ENCODE results near the gene THOC7.
A peak's percentile ranks its signal among the peaks of the same experiment; 100 is the strongest.

Gene THOC7

GRCh38 chr3:63864008-63864964 is 681 bp upstream of the THOC7 start:
- Histone ChIP-seq H3K36me3 (ENCODE audit: control insufficient read depth, insufficient read depth, low read length) (no peaks in the 10 kb centered on the region), H3K27ac (ENCODE audit: insufficient read depth, low read length, poor library complexity, severe bottlenecking) (peak overlapping the region; percentile 63)

DNA sequence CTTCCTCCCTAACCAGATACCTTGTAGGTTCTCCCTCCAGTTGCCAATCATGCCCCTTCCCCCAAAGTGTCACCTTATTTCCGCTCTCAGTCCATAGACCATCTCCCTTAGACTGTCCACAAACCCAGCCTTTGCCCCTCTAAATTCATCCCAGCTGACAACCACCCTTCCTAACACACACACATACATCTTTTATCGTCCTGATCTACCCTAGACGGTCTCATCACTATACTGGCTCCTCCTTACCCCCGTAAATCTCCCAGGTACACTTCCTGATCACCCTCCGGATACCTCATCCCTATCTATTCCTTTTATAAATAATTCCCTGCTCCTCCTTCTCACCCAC is 828 bp downstream of the THOC7 start:
- H3K9me3 ChIP-seq (ENCODE audit: control insufficient read depth, low read length), result no peaks in the 10 kb centered on the region
- no peaks in the 10 kb centered on the region for H3K36me3 ChIP-seq (ENCODE audit: control insufficient read depth, insufficient read depth, low read length)
- peak overlapping the region; percentile 71 for H3K27ac ChIP-seq (ENCODE audit: insufficient read depth, low read length, poor library complexity, severe bottlenecking)
- H3K27me3 ChIP-seq (replicated peaks; ENCODE audit: control insufficient read depth, insufficient read depth, low read length, poor library complexity, severe bottlenecking), result no peaks in the 10 kb centered on the region
- no peak for DNase-seq
- H3K4me1 ChIP-seq (ENCODE audit: control insufficient read depth, insufficient read depth, low read length, poor library complexity, severe bottlenecking), result peaks cover 10% of the 10 kb centered on the region
- peak overlapping the region; percentile 82 for H3K4me3 ChIP-seq (ENCODE audit: insufficient read depth, low read depth, low read length, poor library complexity, severe bottlenecking)

More at GRCh38 chr3:63864008-63864964, 681 bp upstream of the THOC7 start:
- peak overlapping the region; percentile 85 for H3K4me3 ChIP-seq (ENCODE audit: insufficient read depth, low read depth, low read length, poor library complexity, severe bottlenecking)
- peaks cover 10% of the 10 kb centered on the region for H3K4me1 ChIP-seq (ENCODE audit: control insufficient read depth, insufficient read depth, low read length, poor library complexity, severe bottlenecking)
- peak; percentile 24 to 37 (median 34) for DNase-seq
- no peaks in the 10 kb centered on the region for H3K9me3 ChIP-seq (ENCODE audit: control insufficient read depth, low read length)
- H3K27me3 ChIP-seq (replicated peaks; ENCODE audit: control insufficient read depth, insufficient read depth, low read length, poor library complexity, severe bottlenecking), result no peaks in the 10 kb centered on the region

DNA sequence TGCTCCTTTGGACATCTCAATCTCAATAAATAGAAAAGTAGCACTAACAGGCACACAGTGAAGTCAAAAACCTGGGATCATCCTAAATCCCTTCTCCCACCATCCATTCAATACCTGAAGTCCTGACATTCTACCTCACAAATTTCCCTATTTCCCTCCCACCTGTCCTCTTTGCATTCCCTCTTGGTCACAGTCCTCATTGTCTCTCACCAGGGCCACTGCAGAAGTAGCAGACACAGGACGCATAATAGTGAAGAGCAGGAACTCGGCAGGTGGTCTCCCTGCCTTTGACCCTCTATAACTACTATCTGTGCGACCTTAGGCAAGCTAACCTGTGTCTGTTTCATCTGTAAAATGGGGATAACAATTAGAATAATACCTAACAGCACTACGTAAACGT is 2.3 kb downstream of the THOC7 start:
- Histone ChIP-seq H3K27me3 (replicated peaks; ENCODE audit: control insufficient read depth, insufficient read depth, low read length, poor library complexity, severe bottlenecking) (no peaks in the 10 kb centered on the region), H3K9me3 (ENCODE audit: control insufficient read depth, low read length) (no peaks in the 10 kb centered on the region), H3K36me3 (ENCODE audit: control insufficient read depth, insufficient read depth, low read length) (no peaks in the 10 kb centered on the region), H3K4me3 (ENCODE audit: insufficient read depth, low read depth, low read length, poor library complexity, severe bottlenecking) (no peak overlapping the region), H3K27ac (ENCODE audit: insufficient read depth, low read length, poor library complexity, severe bottlenecking) (no peak overlapping the region), H3K4me1 (ENCODE audit: control insufficient read depth, insufficient read depth, low read length, poor library complexity, severe bottlenecking) (peaks cover 10% of the 10 kb centered on the region)
- no peak for DNase-seq

- Histone ChIP-seq H3K36me3 (ENCODE audit: control insufficient read depth, insufficient read depth, low read length) (no peaks in the 10 kb centered on the region), H3K27ac (ENCODE audit: insufficient read depth, low read length, poor library complexity, severe bottlenecking) (no peak overlapping the region), H3K9me3 (ENCODE audit: control insufficient read depth, low read length) (no peaks in the 10 kb centered on the region), H3K4me1 (ENCODE audit: control insufficient read depth, insufficient read depth, low read length, poor library complexity, severe bottlenecking) (peaks cover 10% of the 10 kb centered on the region), H3K4me3 (ENCODE audit: insufficient read depth, low read depth, low read length, poor library complexity, severe bottlenecking) (no peak overlapping the region), H3K27me3 (replicated peaks; ENCODE audit: control insufficient read depth, insufficient read depth, low read length, poor library complexity, severe bottlenecking) (no peaks in the 10 kb centered on the region)
- DNase-seq, result no peak
Observed at GRCh38 chr3:63860776-63861175, 2.8 kb downstream of the THOC7 start.

DNA sequence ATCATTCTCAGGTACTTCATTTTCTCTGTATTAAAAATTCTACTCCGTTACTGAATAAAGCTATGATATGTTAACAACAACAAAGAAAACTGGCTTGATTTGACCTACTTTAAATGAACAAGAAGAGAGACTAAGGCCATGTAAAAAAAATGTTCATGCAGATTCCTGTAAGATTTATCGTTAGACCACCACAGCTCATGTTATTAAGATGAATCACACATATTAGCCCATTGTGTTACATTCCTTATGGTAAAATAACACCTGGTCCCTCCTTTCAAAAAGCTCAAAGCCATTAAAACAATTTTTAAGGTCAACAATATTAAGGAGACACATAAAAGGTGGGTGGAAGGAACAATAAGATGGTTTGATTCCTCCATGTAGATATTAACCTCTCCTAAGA is 6.3 kb downstream of the THOC7 start:
- Histone ChIP-seq H3K9me3 (ENCODE audit: control insufficient read depth, low read length) (no peaks in the 10 kb centered on the region), H3K27me3 (replicated peaks; ENCODE audit: control insufficient read depth, insufficient read depth, low read length, poor library complexity, severe bottlenecking) (no peaks in the 10 kb centered on the region), H3K27ac (ENCODE audit: insufficient read depth, low read length, poor library complexity, severe bottlenecking) (no peak overlapping the region), H3K4me1 (ENCODE audit: control insufficient read depth, insufficient read depth, low read length, poor library complexity, severe bottlenecking) (no peaks in the 10 kb centered on the region), H3K36me3 (ENCODE audit: control insufficient read depth, insufficient read depth, low read length) (no peaks in the 10 kb centered on the region), H3K4me3 (ENCODE audit: insufficient read depth, low read depth, low read length, poor library complexity, severe bottlenecking) (no peak overlapping the region)
- DNase-seq, result no peak

GRCh38 chr3:63855333-63855940 is 8.2 kb downstream of the THOC7 start:
- Histone ChIP-seq H3K4me1 (ENCODE audit: control insufficient read depth, insufficient read depth, low read length, poor library complexity, severe bottlenecking) (no peaks in the 10 kb centered on the region), H3K27ac (ENCODE audit: insufficient read depth, low read length, poor library complexity, severe bottlenecking) (no peak overlapping the region), H3K4me3 (ENCODE audit: insufficient read depth, low read depth, low read length, poor library complexity, severe bottlenecking) (no peak overlapping the region), H3K36me3 (ENCODE audit: control insufficient read depth, insufficient read depth, low read length) (no peaks in the 10 kb centered on the region), H3K9me3 (ENCODE audit: control insufficient read depth, low read length) (no peaks in the 10 kb centered on the region), H3K27me3 (replicated peaks; ENCODE audit: control insufficient read depth, insufficient read depth, low read length, poor library complexity, severe bottlenecking) (no peaks in the 10 kb centered on the region)
- no peak for DNase-seq

DNA sequence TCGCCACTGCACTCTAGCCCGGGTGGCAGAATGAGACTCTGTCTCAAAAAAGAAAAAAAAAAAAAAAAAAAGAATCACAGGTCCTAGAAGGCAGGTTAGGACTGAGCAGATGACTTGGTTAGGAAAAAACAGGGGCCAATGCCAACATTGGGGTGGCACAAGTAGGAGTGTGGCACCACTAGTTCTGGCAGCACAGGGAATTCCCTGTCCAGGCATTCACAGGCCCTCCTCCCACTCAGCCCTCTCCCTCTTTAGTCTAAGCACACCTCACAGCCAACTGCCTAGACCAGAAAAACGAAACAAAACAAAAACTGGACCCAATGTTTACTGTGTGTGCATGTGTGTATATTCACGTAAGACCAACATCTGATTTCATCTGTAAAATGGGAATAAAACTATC is 10.5 kb downstream of the THOC7 start:
- DNase-seq, result no peak

DNA sequence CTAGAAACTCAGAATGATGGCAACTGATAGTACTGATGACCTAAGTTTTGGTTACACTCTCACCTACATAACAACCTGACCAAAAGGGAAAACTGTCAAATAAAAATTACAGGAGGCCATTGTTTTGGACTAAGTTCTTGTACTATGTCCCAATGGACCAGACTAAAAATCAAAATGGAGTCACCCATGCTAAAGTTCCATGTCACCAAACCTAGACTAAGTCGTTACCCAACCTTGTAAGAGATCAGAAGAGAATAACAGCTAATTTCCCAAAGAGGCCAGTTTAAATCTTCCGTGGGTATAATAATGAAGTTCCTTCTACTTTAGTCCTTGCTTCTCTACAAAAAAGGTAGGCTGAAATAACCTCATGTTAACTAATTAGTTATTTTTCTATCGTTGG is 12.3 kb downstream of the THOC7 start:
- no peak for DNase-seq
- Histone ChIP-seq H3K27me3 (replicated peaks; ENCODE audit: control insufficient read depth, insufficient read depth, low read length, poor library complexity, severe bottlenecking) (no peaks in the 10 kb centered on the region), H3K27ac (ENCODE audit: insufficient read depth, low read length, poor library complexity, severe bottlenecking) (no peak overlapping the region), H3K4me3 (ENCODE audit: insufficient read depth, low read depth, low read length, poor library complexity, severe bottlenecking) (no peak overlapping the region), H3K36me3 (ENCODE audit: control insufficient read depth, insufficient read depth, low read length) (no peaks in the 10 kb centered on the region), H3K4me1 (ENCODE audit: control insufficient read depth, insufficient read depth, low read length, poor library complexity, severe bottlenecking) (no peaks in the 10 kb centered on the region), H3K9me3 (ENCODE audit: control insufficient read depth, low read length) (no peaks in the 10 kb centered on the region)

More for the DNA sequence above, 10.5 kb downstream of the THOC7 start:
- H3K27me3 ChIP-seq (replicated peaks; ENCODE audit: control insufficient read depth, insufficient read depth, low read length, poor library complexity, severe bottlenecking), result no peaks in the 10 kb centered on the region
- H3K9me3 ChIP-seq (ENCODE audit: control insufficient read depth, low read length), result no peaks in the 10 kb centered on the region
- no peaks in the 10 kb centered on the region for H3K36me3 ChIP-seq (ENCODE audit: control insufficient read depth, insufficient read depth, low read length)
- no peak overlapping the region for H3K27ac ChIP-seq (ENCODE audit: insufficient read depth, low read length, poor library complexity, severe bottlenecking)
- H3K4me3 ChIP-seq (ENCODE audit: insufficient read depth, low read depth, low read length, poor library complexity, severe bottlenecking), result no peak overlapping the region
- no peaks in the 10 kb centered on the region for H3K4me1 ChIP-seq (ENCODE audit: control insufficient read depth, insufficient read depth, low read length, poor library complexity, severe bottlenecking)

DNA sequence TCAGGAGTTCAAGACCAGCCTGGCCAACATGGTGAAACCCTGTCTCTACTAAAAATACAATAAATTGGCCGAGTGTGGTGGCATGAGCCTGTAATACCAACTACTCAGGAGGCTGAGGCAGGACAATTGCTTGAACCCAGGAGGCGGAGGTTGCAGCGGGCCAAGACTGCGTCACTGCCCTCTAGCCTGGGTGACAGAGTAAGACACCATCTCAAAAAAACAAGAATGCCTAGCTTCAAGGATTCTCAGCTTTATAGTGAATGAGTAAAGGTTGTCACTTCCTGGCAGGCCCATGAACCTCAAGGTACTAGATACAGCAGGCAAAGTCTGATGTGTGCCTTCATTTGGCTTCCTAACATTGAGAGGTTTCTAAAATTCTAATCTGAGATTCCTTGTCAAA is 14.4 kb downstream of the THOC7 start:
- H3K4me1 ChIP-seq (ENCODE audit: control insufficient read depth, insufficient read depth, low read length, poor library complexity, severe bottlenecking), result no peaks in the 10 kb centered on the region
- no peaks in the 10 kb centered on the region for H3K36me3 ChIP-seq (ENCODE audit: control insufficient read depth, insufficient read depth, low read length)
- DNase-seq, result no peak
- H3K27ac ChIP-seq (ENCODE audit: insufficient read depth, low read length, poor library complexity, severe bottlenecking), result no peak overlapping the region
- H3K27me3 ChIP-seq (replicated peaks; ENCODE audit: control insufficient read depth, insufficient read depth, low read length, poor library complexity, severe bottlenecking), result no peaks in the 10 kb centered on the region
- no peak overlapping the region for H3K4me3 ChIP-seq (ENCODE audit: insufficient read depth, low read depth, low read length, poor library complexity, severe bottlenecking)
- no peaks in the 10 kb centered on the region for H3K9me3 ChIP-seq (ENCODE audit: control insufficient read depth, low read length)

DNA sequence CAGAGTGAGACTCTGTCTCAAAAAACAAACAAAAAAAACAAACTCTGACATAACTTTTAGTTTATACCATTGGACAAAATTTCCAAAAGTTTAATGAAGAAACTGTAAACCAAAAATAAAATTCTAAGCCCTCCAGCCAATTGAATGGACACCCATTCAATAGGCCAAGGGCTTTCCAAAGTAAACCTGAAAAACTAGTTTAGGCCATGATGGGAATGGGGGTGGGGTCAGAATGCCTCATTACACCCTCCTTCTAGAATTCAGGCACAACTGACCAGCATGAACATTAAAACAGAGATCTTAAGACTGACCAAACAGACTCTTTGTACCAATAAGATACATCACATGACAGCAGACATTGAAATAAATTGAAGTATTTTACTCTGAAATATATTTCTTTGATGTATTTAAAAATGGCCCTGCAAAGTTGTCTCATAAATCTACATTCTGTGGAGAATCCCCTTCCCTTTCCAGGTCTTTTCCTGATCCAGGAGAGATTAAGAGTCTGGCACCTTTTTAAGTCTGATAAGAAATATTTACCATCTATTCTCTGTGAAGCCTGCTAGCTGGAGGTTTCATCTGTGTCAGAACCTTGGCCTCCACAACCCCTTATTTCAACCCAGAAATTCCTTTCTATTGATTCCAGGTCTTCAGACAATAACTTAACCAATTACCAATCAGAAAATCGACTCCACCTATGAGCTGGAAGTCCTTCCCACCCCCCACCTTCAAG is 15.7 kb downstream of the THOC7 start:
- H3K4me1 ChIP-seq (ENCODE audit: control insufficient read depth, insufficient read depth, low read length, poor library complexity, severe bottlenecking), result no peaks in the 10 kb centered on the region
- no peaks in the 10 kb centered on the region for H3K36me3 ChIP-seq (ENCODE audit: control insufficient read depth, insufficient read depth, low read length)
- no peak overlapping the region for H3K4me3 ChIP-seq (ENCODE audit: insufficient read depth, low read depth, low read length, poor library complexity, severe bottlenecking)
- no peak overlapping the region for H3K27ac ChIP-seq (ENCODE audit: insufficient read depth, low read length, poor library complexity, severe bottlenecking)
- H3K27me3 ChIP-seq (replicated peaks; ENCODE audit: control insufficient read depth, insufficient read depth, low read length, poor library complexity, severe bottlenecking), result no peaks in the 10 kb centered on the region
- no peaks in the 10 kb centered on the region for H3K9me3 ChIP-seq (ENCODE audit: control insufficient read depth, low read length)
- DNase-seq, result no peak

Measured in effector memory CD4-positive, alpha-beta T cell (primary cell).